Kidney tubule cell (primary cell): Measurements from ENCODE around the gene MTERF4.

Experiments
- DNase-seq: peaks from one replicate; pipeline ENCODE4 v3.0.0-alpha.2; 2018; ENCODE audit warnings: low spot score

Gene MTERF4

DNA sequence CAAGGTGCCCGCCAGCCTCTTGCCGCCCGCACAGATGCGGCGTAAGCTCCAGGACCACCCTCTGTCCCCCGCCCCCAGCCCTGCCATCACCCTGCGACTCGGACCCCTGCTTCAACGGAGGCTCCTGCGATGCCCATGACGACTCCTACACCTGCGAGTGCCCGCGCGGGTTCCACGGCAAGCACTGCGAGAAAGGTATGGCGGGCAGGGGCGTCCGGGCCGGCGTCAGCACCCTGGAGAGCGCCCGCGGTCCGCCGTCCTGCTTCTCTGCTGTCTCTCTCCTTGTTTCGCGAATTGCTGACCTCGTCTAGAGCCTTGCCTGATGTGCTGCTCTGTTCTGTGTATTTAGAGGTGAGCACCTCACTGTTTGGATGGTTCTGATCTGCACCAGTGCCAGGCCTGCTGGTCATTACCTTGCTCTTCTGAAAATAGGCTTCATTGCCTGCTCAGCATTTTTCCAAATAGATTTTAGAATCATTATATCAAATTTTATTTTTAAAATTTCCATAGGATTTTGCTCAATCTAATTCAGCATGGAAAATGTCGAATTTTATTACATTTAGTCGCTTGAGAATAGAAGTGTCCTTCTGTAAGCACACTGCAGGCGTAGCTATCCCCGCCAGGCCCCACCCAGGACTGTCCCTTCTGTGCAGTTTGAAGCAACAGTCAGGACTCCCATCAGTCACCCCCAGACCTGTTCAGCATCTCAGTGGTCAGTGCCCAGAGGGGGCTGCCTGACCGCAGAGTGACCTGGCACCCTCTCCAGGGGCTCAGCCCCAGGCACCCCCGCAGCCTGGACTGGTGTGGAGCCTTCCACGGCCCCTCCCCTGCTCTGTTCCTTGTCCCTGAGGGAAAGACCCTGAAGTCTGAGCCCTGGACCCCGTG lies 52.1 kb downstream of the MTERF4 start:
- DNase-seq = no peak

DNA sequence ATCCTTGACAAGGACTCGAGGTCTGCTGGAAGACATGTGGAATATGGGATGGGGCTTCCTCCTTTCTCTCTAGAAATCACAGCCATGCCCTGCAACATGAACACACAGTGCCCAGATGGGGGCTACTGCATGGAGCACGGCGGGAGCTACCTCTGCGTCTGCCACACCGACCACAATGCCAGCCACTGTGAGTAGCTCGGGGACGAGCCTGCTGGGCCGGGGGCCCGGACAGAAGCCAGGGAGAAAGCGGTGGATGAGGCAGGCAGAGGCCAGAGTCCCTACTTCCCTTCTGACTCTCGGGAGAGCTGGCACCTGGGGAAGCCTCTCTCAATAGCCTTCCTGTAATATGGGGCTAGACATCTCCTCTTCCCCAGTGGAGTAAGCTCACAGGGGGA lies 53.1 kb downstream of the MTERF4 start:
- no peak for DNase-seq

DNA sequence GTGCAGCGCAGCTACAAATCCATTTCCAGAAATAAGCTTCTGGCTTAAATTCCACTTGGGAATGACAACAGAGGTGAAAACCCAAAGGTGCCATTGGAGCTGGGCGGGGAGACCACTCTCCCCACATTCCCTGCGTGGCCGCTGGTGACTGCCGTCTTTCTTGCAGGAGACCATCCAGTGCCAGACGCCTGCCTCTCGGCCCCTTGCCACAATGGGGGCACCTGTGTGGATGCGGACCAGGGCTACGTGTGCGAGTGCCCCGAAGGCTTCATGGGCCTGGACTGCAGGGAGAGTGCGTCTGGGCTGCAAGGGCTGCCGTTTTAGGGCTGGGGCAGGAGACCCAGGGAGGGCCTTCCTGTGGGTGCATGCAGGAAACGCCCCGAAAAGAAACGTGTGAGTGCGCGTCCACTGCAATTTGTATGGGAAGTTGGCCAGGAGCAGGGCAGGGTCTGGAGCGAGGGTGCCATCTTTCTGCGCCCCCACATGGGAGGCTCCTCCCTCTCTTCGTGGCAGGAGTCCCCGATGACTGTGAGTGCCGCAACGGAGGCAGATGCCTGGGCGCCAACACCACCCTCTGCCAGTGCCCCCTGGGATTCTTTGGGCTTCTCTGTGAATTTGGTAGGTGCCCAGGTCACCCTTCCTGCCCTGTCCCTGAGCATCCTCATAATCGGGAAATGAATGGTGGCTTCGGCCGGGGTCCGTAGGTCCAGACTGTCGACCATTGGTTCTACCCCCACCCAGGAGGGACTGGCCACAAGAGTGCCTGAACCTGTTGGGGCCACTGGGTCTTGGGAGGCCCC lies 53.7 kb downstream of the MTERF4 start:
- DNase-seq = no peak

DNA sequence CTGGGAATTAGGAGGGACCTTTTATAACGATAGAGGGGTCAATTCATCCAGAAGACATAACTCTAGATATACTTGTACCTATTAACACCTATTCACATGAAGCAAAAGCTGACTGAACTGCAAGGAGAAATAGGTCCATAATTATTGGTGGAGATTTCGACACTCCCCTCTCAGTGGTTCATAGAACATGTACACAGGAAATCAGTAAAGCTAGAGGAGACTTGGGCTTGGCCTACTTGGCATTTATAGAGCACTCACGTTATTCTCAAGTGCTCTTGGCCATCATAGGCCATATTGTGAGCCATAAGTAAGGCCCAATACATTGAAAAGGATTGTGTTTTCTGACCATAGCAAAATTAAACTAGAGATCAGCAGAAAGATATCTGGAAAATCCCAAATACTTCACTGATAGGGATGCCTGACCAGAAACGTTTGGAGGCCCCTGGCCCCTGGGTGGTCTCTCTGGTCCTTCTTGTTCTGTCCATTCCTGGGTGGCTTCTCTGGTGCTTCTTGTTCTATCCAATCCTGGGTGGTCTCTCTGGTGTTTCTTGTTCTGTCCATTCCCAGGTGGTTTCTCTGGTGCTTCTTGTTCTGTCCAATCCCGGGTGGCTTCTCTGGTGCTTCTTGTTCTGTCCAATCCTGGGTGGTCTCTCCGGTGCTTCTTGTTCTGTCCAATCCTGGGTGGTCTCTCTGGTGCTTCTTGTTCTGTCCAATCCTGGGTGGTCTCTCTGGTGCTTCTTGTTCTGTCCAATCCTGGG lies 54.7 kb downstream of the MTERF4 start:
- DNase-seq = no peak
